ENCODE measurements around the gene D2HGDH.

- TF ChIP-seq POLR2A (IDR thresholded peaks at IDR 0.05) (no peak), CTCF (IDR thresholded peaks at IDR 0.05 in 8 of 11, conservative IDR thresholded peaks at IDR 0.05 in 3 of 11) (peak in 5 of 11 experiments; percentile 17 to 48 (median 42)), POLR2AphosphoS5 (IDR thresholded peaks at IDR 0.05) (peak in 2 of 3 donors; percentile 12 to 29)
Observed at GRCh38 chr2:241724259-241724974, 10.0 kb upstream of the D2HGDH start.

Measured in spleen (tissue), 7 donors.